HG02840 (cell line): ENCODE data around the gene PDF.
A peak's percentile ranks its signal among the peaks of the same experiment; 100 is the strongest.
"Not testable (repeated sequence)": the region's sequence is repeated elsewhere in the genome, so short reads cannot be mapped to it uniquely, and the experiment has no call there.

Experiments used
- ATAC-seq: cut with Tn5 transposase; IDR thresholded peaks from one replicate; pipeline ENCODE4 v1.9.1; 2021; ENCODE audit warnings: mild to moderate bottlenecking, moderate library complexity, moderate number of reproducible peaks; ENCODE audit not compliant: unreplicated experiment, low FRiP score

The PDF gene

GRCh38 chr16:69318911-69319289 lies 11.5 kb downstream of the PDF start:
- ATAC-seq = no peak

DNA sequence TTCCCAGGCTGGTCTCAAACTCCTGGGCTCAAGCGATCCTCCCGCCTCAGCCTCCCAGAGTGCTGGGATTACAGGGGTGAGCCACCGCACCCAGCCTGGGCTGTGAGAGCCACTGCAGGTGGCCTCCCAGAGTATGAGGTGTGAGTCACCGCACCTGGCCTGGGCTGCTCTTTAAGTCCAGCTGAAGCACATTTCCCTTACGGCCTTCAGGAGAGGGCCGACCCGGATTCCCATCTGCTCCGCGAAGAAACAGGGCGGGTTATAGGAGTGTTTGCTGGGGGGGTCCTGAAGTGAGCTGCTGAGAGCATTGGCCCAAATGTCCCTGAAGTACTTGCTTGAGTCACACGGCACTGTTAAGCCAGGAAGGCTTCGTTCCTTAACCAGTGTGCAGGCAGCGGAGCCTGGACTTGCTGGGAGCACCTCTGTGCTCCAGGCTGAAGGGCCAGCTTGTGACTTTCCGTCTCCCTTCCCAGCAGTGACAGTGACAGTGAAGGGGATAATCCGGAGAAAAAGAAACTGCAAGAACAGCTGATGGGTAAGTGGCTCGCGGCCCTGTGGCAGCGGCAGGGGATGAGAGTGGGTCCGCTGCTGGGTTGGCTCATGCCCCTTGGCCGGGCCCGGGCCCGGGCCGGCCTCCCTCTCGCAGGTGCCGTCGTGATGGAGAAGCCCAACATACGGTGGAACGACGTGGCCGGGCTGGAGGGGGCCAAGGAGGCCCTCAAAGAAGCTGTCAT lies 12.0 kb downstream of the PDF start:
- ATAC-seq = no peak

- no peak for ATAC-seq
These were observed 13.8 kb downstream of the PDF start for GRCh38 chr16:69316595-69317034.

GRCh38 chr16:69315486-69316311 lies 14.7 kb downstream of the PDF start:
- no peak for ATAC-seq

DNA sequence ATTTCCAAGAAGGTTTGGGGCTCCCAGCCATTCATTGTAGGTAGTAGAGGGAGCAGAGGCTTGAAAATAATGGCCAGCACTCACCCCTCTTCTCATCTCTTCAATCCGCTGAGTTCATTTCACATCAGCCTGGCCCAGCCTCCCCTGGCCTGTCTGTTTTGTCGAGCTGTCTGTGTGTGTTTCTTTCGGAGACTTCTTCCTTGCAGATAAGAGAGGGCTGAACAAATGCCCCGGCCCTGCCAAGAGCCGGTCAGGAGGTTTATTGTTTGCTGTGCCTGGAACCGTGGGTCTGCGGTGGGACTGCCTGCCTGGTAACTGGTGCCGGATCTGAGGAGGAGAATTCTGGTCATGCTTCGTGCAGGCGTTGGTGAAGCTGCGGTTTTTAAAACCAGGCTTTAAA lies 15.9 kb downstream of the PDF start:
- ATAC-seq = no peak

DNA sequence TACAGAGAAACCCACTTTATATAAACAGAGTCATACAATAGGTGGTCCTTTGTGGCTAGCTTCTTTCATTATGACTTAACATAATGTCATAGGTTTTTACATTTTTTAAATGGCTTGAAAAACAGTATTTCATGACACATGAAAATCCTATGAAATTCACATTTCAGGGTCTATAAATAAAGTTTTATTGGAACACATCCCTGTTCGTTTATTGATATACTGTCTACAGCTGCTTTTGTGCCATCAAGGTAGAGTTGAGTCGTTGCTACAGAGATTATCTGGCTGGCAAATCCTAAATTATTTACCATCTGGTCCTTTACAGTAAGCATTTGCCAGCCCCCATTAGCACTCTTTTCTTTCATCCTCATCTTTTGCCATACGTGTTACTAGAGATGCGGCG lies 16.9 kb downstream of the PDF start:
- no peak for ATAC-seq

- ATAC-seq = peak; percentile 46
These were observed 18.6 kb downstream of the PDF start for GRCh38 chr16:69311533-69312387.

DNA sequence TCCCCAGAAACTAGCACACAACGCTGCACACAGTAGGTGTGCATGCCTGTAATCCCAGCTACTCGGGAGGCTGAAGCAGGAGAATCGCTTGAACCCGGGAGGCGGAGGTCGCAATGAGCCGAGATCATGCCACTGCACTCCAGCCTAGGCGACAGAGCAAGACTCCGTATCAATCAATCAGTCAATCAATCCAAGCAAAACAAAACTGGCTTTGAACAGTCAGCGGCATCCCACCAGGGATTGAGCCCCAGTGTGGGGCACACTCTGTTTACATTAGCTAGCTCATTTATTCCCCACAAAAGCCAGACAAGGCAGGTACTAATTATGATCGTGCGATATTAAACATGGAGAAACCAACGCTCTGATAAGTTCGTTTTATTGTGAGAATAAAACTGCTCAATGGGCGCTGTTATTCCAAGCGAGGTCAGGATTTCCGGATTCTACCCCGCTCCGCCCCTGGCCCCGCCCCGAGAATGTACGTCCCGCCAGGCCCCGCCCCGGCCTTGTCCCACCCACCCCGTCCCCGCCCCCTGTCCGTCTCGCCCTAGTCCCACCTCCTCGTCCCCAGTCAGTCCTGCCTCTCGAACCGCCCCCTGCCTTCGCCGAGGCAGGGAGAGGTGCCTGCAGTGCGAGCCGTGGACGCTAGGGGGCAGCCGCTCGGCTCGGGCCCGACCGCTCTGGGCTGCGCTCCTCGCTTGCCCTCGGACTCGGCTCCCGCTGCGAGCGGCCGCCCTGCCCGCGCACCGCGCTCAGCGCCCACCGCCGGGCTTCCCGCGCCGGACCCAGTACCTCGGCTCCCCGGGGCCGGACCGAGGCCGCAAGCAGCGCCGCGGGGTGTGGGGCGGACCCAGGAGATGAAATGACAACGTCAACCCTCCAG lies 19.5 kb downstream of the PDF start, which contains the start of gene VPS4A:
VPS4A (plus strand) TSS at position 698 of the 880 bp plus-strand sequence; CDS start at position 860, 162 bp downstream.
- peak; percentile 97 for ATAC-seq

DNA sequence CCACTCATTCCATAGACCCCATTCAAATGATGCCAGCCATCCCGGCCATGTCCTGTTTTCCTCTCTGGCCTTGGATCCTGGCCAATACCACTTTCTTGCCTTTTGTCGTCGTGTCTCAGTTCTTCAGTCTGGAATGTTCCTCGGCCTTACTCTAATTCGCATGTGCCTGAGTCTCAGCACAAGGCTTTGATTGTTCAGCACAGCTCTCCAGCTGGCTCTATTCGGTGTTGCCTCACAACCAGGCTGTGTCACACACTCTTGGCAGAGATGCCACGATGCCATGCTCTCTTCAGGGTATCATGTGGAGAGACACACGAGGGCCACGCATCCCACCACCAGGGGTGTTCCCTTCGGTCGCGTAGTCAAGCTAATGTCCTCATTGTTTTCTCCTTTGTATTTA lies 21.1 kb downstream of the PDF start:
- no peak for ATAC-seq

GRCh38 chr16:69307856-69308255 lies 22.5 kb downstream of the PDF start:
- no peak for ATAC-seq

- ATAC-seq = no peak
These were observed 23.3 kb downstream of the PDF start for GRCh38 chr16:69307091-69307490.

DNA sequence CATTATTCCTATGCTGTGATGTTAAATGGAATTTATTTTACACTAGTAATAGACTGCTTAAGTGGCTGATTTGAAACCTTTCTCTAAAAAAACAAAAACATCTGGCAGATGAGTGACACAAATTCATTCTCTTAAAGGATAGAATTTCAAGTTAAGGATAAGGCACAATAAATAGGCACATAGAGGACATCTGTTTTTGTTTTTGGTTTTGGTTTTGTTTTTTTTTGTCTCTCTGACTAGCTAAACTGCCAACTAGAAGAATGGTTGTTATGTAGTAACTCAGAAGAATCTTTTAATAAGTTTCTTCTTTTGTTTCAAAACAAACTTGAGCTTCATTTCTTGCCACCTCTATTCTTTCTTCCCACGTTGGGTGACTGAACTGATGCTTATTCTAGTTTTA lies 24.4 kb downstream of the PDF start:
- ATAC-seq = no peak

DNA sequence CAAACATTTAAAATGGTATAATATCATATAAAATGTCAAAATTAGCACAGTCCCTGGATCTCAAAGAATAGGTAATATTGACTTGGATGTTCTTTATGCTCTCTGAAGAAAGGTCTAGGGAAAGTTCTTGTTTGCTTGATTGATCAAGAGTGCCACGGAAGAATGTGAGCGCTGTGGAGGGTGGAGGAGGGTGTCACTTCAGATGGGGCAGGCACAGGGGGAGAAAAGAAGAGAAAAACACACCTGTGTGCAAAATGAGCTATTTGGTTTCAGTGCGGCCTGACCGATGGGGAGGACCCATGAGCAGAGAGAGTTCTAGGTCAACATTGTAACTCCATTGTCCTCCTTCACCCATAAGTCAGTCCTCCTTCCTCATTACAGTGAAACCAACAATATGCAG lies 28.1 kb downstream of the PDF start:
- no peak for ATAC-seq

DNA sequence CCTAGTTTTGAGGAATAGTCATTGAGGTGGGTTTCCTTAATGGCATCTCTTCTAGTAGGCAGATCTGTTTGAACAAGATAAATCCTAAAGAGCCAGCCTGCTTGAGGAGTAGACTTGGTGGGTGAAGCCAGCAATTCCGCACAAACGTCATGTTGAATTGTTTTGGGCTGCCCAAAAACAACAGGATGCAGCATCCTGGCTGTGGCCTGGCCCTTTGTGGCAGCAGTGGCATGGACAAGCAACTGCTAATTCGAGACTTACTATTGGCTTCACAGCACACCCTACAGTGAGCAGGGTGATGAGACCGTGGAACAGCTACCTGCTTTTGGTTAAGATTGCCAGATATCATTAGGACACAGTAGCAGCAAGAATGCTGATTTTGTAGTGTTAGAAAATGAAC lies 28.5 kb downstream of the PDF start:
- ATAC-seq = no peak

DNA sequence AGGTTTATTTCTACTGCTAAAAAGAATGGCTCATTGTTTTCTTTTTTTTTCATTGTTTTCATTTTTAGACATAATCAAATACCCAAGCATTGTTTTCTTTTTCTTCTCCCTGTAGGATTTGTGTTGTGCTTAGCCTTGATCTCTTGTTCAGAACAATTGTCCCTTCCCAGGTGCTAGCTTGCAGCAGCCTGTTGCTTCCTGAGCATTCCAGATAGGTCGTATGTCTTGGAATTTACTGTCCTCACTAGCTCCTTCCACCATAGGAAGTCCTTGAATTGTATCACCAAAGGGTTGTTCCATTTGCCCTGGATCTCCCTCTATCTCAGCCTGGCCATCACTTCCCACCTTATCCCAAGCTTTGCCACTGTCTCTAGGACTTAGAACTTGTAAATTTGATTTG lies 29.2 kb downstream of the PDF start:
- ATAC-seq = no peak

DNA sequence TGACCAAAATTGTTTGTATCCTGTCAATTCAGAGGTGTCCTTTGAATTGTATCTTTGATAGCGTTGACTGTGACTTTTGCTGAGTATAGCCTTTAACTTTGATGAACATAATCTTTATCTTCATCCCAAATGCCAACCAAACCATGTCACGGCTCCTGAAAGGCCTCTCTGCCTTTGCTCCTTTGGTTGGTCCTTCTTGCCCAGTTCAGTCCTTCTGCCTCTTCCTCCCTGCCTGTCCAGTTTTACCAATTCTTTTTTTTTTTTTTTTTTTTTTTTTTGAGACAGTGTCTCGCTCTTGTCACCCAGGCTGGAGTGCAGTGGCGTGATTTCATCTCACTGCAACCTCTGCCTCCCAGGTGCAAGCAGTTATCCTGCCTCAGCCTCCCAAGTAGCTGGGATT lies 32.1 kb downstream of the PDF start:
- ATAC-seq = no peak

DNA sequence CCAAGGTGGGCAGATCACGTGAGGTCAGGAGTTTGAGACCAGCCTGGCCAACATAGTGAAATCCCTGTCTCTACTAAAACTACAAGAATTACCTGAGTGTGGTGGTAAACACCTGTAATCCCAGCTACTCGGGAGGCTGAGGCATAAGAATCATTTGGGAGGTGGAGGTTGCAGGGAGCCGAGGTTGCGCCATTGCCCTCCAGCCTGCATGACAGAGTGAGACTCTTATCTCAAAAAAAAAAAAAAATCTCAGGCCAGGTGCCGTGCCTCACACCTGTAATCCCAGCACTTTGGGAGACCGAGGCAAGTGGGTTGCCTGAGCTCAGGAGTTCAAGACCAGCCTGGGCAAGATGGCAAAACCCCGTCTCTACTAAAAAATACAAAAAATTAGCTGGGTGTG lies 33.6 kb downstream of the PDF start:
- not testable (repeated sequence) for ATAC-seq

DNA sequence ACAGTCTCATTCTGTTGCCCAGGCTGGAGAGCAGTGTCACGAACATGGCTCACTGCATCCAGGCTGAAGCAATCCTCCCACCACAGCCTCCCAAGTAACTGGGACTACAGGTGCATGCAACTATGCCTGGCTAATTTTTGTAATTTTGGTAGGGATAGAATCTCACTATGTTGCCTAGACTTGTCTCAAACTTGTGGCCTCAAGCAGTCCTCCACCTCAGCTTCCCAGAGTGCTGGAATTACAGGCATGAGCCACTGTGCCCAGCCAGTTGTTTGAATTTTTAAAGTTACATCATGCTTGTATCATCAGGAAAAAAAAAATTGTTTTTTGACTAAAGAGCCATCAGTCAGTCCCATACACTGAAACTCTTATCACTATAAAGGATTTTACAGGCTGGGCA lies 36.3 kb downstream of the PDF start:
- ATAC-seq = no peak

DNA sequence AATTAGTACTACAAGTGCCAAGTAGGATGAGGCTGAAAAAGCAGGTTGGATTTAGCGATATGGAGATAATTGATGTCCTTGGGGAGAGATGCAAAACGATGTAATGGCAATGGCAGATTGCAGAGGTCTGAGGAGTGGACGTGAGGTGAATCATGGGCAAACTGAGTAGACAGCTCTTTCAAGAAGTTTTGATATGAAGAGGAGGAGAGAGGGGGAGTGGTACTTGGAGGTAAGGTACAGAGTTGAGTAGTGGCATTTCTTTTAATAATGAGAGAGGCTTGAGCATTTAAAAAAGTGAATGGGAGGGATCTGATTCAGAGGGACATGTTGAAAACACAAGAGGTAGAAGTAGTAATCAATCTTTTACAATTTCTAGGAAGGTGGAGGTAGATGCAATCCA lies 37.0 kb downstream of the PDF start:
- ATAC-seq = no peak

DNA sequence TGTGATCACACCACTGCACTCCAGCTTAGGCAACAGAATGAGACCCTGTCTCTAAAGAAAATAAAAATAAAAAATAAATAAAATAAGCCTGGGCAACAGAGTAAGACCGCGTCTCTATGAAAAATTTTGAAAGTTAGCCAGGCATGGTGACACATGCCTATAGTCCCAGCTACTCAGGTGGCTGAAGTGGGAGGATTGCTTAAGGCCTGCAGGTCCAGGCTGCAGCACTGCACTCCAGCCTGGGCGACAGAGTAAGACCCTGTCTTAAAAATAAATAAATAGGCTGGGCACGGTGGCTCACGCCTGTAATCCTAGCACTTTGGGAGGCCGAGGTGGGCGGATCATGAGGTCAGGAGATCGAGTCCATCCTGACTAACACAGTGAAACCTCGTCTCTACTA lies 38.7 kb downstream of the PDF start:
- ATAC-seq = not testable (repeated sequence)
